ENCODE data around the gene SLC6A3. TPM values are rescaled to one million over a fixed set of nuclear protein-coding genes. Genes with fewer than 3 reads are reported as not detected.
A peak's percentile ranks its signal among the peaks of the same experiment; 100 is the strongest.

SLC6A3 gene
- total and polyA plus RNA-seq, 7 donors = under 0.01 to 0.01 TPM; not detected in 5

GRCh38 chr5:1464511-1464910 lies 19.3 kb upstream of the SLC6A3 start:
- TF ChIP-seq CTCF (IDR thresholded peaks at IDR 0.05) = no peak
- H3K36me3 ChIP-seq (ENCODE audit: insufficient read depth in 1 of 2, low read depth in 1 of 2) = peaks cover 0 to 19% of the 10 kb centered on the region in 2 donors
- intact Hi-C loops (cut with DNase I) = no loop called here
- H3K4me1 ChIP-seq = no peaks in the 10 kb centered on the region
- ATAC-seq (no peak), DNase-seq (no peak)
- WGBS, 3 donors = 89 to 92% (median 92%) methylated on average over 18 of the region's 18 CpGs
- no peaks in the 10 kb centered on the region for H3K27me3 ChIP-seq (ENCODE audit: insufficient read depth in 3 of 3, low read length in 2 of 3)
- H3K4me3 ChIP-seq = no peak overlapping the region
- H3K9me3 ChIP-seq = no peaks in the 10 kb centered on the region
- H3K27ac ChIP-seq = no peak overlapping the region

GRCh38 chr5:1464096-1464446 lies 18.8 kb upstream of the SLC6A3 start:
- no peak for TF ChIP-seq CTCF (IDR thresholded peaks at IDR 0.05)
- ATAC-seq (no peak), DNase-seq (no peak)
- H3K9me3 ChIP-seq = no peaks in the 10 kb centered on the region
- no peak overlapping the region for H3K27ac ChIP-seq
- no peaks in the 10 kb centered on the region for H3K27me3 ChIP-seq (ENCODE audit: insufficient read depth in 3 of 3, low read length in 2 of 3)
- H3K4me1 ChIP-seq = no peaks in the 10 kb centered on the region
- H3K36me3 ChIP-seq (ENCODE audit: insufficient read depth in 1 of 2, low read depth in 1 of 2) = peaks cover 0 to 19% of the 10 kb centered on the region in 2 donors
- H3K4me3 ChIP-seq = no peak overlapping the region
- 82 to 85% (median 83%) methylated on average over 14 of the region's 14 CpGs for WGBS, 3 donors
- intact Hi-C loops (cut with DNase I) = no loop called here

- Histone ChIP-seq H3K36me3 (ENCODE audit: insufficient read depth in 1 of 2, low read depth in 1 of 2) (peaks cover 0 to 19% of the 10 kb centered on the region in 2 donors), H3K4me1 (no peaks in the 10 kb centered on the region), H3K27me3 (ENCODE audit: insufficient read depth in 3 of 3, low read length in 2 of 3) (no peaks in the 10 kb centered on the region), H3K4me3 (no peak overlapping the region), H3K27ac (no peak overlapping the region), H3K9me3 (no peaks in the 10 kb centered on the region)
- no peak for TF ChIP-seq CTCF (IDR thresholded peaks at IDR 0.05)
- ATAC-seq (no peak), DNase-seq (peak in 1 of 2 donors; percentile 7)
- WGBS, 3 donors = 93 to 94% (median 93%) methylated on average over 46 of the region's 46 CpGs
- intact Hi-C loops (cut with DNase I) = no loop called here
Observed at GRCh38 chr5:1463326-1464095, 18.3 kb upstream of the SLC6A3 start.

- peak in 1 of 2 donors; percentile 7 for DNase-seq
Observed at GRCh38 chr5:1462358-1462757, 17.1 kb upstream of the SLC6A3 start.

More at GRCh38 chr5:1462358-1462757, 17.1 kb upstream of the SLC6A3 start:
- no peak overlapping the region for H3K4me3 ChIP-seq
- TF ChIP-seq CTCF (IDR thresholded peaks at IDR 0.05) = no peak
- no peaks in the 10 kb centered on the region for H3K27me3 ChIP-seq (ENCODE audit: insufficient read depth in 3 of 3, low read length in 2 of 3)
- no peaks in the 10 kb centered on the region for H3K9me3 ChIP-seq
- no peak for ATAC-seq
- H3K4me1 ChIP-seq = no peaks in the 10 kb centered on the region
- no peak overlapping the region for H3K27ac ChIP-seq
- peaks cover 0 to 19% of the 10 kb centered on the region in 2 donors for H3K36me3 ChIP-seq (ENCODE audit: insufficient read depth in 1 of 2, low read depth in 1 of 2)
- WGBS, 3 donors = 89 to 91% (median 89%) methylated on average over 20 of the region's 20 CpGs
- intact Hi-C loops (cut with DNase I) = no loop called here
